Neuron (in vitro differentiated cells): ENCODE measurements around the gene RER1.
"Not testable (repeated sequence)": the region's sequence is repeated elsewhere in the genome, so short reads cannot be mapped to it uniquely, and the experiment has no call there.

Experiments
- H2AFZ ChIP-seq: one replicate; pipeline ENCODE4 v1.6.1; 2013; ENCODE audit warnings: low read depth, mild to moderate bottlenecking, inconsistent platforms, low read length, moderate library complexity
- H3K27me3 ChIP-seq: one replicate; pipeline ENCODE4 v1.6.1; 2013; ENCODE audit warnings: low read length; ENCODE audit not compliant: insufficient read depth
- H3K36me3 ChIP-seq: one replicate; pipeline ENCODE4 v1.6.1; 2013; ENCODE audit warnings: low read length; ENCODE audit not compliant: insufficient read depth
- H3K4me1 ChIP-seq: one replicate; pipeline ENCODE4 v1.6.1; 2013; ENCODE audit warnings: low read length; ENCODE audit not compliant: insufficient read depth
- H3K4me3 ChIP-seq: 2 replicates; pipeline ENCODE4 v1.5.1; 2013; ENCODE audit warnings: mild to moderate bottlenecking, low read length, moderate library complexity
- H3K9me3 ChIP-seq: one replicate; pipeline ENCODE4 v1.6.1; 2013; ENCODE audit warnings: low read length

The RER1 gene

DNA sequence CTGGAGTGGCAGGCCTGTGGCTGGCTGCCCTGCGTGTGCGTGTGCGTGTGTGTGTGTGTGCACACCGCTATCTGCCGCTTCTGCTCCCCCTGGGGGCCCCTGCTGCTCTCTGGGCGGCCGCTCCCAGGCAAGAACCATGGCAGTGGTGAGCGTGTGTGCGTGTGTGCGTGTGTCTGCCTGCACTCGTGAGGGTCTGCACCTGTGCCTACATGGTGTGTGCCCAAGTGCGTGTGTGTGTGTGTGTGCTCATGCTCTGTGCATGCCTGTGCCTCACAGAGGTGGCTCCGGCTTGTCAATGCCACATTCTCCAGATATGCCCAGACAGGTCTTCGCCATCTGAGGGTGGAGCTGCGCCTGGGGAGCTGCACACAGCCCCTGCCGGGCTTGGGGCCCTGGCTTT, 39.5 kb downstream of the RER1 start:
- H3K4me1 ChIP-seq = peaks cover 29% of the 10 kb centered on the region
- H3K9me3 ChIP-seq = no peaks in the 10 kb centered on the region
- H3K36me3 ChIP-seq = no peaks in the 10 kb centered on the region
- no peak overlapping the region for H3K4me3 ChIP-seq
- H3K27me3 ChIP-seq = peaks cover 34% of the 10 kb centered on the region
- H2AFZ ChIP-seq = no peak overlapping the region

DNA sequence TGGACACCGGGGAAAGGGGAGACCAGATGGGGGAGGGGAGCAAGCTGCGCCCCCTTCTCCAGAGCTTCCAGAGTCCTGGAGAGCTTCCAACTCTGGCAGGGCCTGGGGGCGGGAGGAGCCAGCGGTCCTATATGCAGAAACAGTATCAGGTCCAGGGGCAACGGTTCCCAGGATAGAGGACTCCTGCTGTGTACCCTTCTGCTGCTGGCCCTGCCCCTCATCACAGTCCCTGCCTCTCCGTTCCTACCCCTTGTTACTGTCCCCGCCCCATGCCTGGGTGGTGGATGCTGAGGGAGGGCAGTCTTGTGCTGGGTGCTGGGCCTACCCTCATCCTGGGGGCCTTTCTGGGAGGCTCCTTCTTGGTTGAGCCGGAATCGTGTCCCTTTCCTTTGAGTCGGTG, 39.9 kb downstream of the RER1 start:
- Histone ChIP-seq H3K36me3 (no peaks in the 10 kb centered on the region), H3K4me1 (peaks cover 27% of the 10 kb centered on the region), H3K27me3 (peaks cover 34% of the 10 kb centered on the region), H3K9me3 (no peaks in the 10 kb centered on the region), H3K4me3 (no peak overlapping the region), H2AFZ (no peak overlapping the region)

DNA sequence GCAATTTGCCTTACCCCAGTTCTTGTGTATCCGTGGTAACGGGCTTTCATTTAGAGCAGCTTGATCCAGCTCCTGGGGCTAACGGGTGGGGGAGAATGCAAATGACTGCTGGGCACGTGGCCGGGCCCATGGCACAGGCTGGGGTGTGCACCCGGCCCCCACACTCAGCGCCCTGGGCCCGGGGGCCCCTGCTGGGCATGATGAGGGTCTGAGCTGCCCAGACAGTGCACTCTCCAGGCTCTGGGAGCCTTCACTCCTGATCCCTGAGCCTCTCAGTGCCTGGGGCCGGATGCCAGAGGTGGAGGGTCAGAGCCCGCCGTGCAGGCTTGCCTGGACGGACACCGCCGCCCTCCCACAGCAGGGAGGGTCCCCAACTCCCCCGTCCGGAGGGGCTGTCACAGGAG, 40.8 kb downstream of the RER1 start:
- Histone ChIP-seq H2AFZ (no peak overlapping the region), H3K27me3 (peaks cover 32% of the 10 kb centered on the region), H3K4me1 (peaks cover 23% of the 10 kb centered on the region), H3K9me3 (no peaks in the 10 kb centered on the region), H3K36me3 (no peaks in the 10 kb centered on the region), H3K4me3 (no peak overlapping the region)

DNA sequence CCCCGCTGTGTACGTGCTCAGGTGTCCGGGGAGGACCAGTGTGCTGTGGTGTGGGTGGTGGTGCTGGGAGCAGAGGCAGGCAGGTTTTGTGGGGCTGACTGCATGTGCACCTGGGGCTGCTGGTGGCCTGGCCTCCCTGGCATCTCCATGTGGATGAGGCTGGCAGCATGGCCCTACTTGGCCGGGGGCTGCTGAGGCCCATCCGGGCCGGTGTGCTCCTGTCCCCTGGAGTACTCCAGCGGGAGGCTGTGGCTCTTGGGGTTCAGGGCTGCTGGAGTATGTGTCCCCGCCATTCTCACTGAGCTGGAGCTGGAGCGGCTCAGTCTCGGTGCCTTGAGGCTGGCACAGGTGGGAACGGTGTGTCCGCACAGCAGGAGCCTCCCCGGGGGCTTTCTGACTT, 41.6 kb downstream of the RER1 start:
- no peak overlapping the region for H3K4me3 ChIP-seq
- H3K27me3 ChIP-seq = peaks cover 32% of the 10 kb centered on the region
- peaks cover 23% of the 10 kb centered on the region for H3K4me1 ChIP-seq
- H3K36me3 ChIP-seq = no peaks in the 10 kb centered on the region
- H3K9me3 ChIP-seq = no peaks in the 10 kb centered on the region
- H2AFZ ChIP-seq = no peak overlapping the region

DNA sequence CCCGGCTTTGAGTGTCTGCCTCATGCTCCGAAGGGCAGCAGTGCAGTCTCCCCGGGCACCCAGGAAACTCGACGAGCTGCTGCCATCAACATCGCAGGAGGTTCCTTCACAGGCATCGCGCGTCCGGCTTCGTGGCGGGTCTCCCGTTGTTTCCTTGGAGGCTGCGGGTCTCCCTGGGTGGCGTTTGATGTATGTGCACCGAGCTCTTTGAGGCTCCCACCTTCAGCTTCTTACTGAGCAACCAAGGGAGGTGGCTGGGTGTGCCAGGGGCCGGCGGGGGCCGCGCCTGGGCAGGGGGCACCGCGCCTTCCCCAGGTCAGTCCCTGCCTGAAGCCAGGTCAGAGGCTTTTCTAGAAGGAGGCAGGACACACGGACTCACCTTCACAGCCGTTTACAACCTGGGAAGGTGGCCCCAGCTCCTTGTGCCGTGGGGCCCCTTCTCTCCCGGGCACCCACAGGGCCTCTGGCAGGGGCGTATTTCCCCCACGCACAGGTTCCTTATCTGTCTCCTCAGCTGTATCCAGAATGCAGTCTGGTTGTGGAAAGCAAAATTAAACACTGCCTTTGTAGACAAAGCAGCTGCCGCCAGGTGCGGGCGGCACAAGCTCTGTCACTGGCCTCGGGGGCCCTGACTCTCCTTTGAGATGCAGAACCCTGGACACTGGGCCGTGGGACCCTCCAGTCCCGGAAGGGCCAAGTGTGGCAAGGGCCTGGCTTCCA, 42.5 kb downstream of the RER1 start:
- Histone ChIP-seq H3K27me3 (peaks cover 36% of the 10 kb centered on the region), H2AFZ (no peak overlapping the region)

DNA sequence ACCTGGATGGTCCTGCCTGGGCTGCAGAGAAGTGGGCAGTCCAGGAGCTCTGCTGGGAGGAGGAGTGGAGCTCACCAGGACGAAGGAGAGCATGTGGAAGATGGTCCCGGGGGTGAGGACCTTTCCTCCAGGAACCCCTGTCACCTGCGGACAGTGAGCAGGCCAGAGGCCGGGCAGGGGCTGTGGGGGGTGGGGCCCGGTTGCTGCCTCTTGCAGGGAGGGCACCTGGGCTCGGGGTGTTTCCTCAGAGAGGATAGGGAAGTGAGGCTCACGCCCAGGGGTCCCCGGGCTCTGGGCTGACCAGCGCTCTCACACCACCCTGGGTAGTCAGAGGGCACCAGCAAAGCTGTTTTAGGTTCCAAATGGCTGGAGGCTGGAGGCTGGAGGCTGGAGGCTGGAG, 43.5 kb downstream of the RER1 start:
- Histone ChIP-seq H3K4me1 (peaks cover 23% of the 10 kb centered on the region), H3K36me3 (no peaks in the 10 kb centered on the region), H3K27me3 (peaks cover 36% of the 10 kb centered on the region), H2AFZ (no peak overlapping the region), H3K4me3 (no peak overlapping the region), H3K9me3 (no peaks in the 10 kb centered on the region)

More for the DNA sequence above, 42.5 kb downstream of the RER1 start:
- H3K4me1 ChIP-seq = peaks cover 23% of the 10 kb centered on the region
- H3K9me3 ChIP-seq = no peaks in the 10 kb centered on the region
- no peak overlapping the region for H3K4me3 ChIP-seq
- H3K36me3 ChIP-seq = no peaks in the 10 kb centered on the region

DNA sequence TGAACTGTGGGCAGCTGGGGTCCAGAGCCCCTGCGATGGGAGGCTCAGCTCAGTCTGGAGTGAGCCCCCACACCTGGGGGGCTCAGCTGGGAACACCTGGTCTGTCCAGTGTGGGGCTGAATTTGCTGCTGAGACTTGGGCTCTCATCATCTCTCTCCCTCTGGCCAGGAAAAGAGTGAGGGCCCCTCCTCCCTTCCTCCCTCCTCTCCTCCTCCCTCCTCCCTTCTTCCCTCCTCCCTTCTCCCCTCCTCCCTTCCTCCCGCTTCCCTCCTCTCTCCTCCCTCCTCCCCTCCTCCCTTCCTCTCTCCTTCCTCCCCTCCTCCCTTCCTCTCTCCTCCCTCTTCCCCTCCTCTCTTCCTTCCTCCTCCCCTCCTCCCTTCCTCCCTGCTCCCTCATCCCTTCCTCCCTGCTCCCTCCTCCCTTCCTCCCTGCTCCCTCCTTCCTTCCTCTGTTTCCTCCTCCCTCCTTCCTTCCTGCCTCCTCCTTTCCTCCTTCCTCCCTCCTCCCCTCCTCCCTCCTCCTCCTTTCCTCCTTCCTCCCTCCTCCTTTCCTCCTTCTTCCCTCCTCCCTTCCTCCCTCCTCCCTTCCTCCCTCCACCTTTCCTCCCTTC, 44.2 kb downstream of the RER1 start:
- H3K4me3 ChIP-seq = no peak overlapping the region
- peaks cover 39% of the 10 kb centered on the region for H3K27me3 ChIP-seq

DNA sequence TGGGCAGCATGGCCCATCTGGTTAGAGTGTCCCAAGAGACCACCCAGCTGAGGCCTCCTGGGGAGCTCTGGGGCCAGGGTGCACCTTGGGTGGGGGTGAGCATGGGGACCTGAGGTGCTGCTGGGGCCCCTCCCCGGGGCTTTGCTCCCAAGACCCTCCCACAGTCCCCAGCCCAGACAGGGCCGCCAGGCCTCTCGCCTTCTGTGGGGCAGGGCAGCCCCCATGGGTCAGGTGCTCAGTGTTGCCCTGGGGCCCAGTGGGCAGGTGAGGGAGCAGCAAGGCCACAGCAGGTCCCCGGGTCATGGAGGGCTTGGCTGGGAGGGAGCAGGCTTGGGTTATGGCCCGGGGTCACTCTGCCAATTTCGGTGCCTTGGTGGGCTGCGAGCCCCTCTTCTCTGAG, 45.2 kb downstream of the RER1 start:
- Histone ChIP-seq H2AFZ (no peak overlapping the region), H3K9me3 (no peaks in the 10 kb centered on the region), H3K4me1 (peaks cover 14% of the 10 kb centered on the region), H3K4me3 (no peak overlapping the region), H3K36me3 (no peaks in the 10 kb centered on the region), H3K27me3 (peaks cover 47% of the 10 kb centered on the region)

More for the DNA sequence above, 44.2 kb downstream of the RER1 start:
- Histone ChIP-seq H2AFZ (no peak overlapping the region), H3K4me1 (peaks cover 23% of the 10 kb centered on the region), H3K36me3 (no peaks in the 10 kb centered on the region), H3K9me3 (no peaks in the 10 kb centered on the region)

DNA sequence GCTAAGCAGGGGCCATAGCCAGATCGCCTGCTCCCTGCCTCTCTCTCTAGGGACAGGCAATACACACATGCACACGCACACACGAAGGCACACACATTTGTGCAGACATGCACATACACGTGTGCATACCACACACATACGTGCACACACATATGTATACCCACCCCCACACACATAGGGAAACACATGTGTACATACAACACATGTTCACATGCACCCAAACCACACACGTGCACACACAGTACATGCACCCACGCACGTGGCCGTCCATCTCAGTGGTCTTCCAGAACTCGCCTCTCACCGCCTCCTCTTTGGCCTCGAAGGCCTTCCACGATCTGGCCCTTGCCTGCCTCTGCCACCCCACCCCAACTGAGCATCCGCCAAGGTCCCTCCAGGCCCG, 46.0 kb downstream of the RER1 start:
- Histone ChIP-seq H3K27me3 (peaks cover 53% of the 10 kb centered on the region), H3K9me3 (no peaks in the 10 kb centered on the region), H3K4me1 (peaks cover 8% of the 10 kb centered on the region), H2AFZ (no peak overlapping the region), H3K4me3 (no peak overlapping the region), H3K36me3 (no peaks in the 10 kb centered on the region)

DNA sequence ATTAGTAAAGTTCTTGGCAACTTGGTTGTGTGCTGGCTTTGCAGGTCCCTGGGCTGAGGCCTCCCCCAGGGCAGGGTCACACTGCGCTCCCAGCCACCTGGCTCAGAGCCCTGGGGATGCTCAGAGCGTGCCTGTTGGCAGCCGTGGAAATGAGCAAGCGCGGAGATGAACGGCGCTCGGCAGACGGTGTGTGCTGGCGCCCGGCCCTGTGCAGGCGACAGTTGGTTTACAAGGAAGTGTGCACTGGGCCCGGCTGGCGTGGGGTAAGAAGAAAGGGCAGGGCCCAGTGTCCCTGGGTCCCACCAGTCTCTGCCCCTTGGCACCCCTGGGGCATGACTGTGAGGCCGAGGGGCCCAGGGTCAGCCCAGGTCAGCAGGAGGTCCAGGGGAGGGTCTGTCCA, 46.4 kb downstream of the RER1 start:
- H3K27me3 ChIP-seq = peaks cover 53% of the 10 kb centered on the region
- H3K4me3 ChIP-seq = no peak overlapping the region
- H3K36me3 ChIP-seq = no peaks in the 10 kb centered on the region

DNA sequence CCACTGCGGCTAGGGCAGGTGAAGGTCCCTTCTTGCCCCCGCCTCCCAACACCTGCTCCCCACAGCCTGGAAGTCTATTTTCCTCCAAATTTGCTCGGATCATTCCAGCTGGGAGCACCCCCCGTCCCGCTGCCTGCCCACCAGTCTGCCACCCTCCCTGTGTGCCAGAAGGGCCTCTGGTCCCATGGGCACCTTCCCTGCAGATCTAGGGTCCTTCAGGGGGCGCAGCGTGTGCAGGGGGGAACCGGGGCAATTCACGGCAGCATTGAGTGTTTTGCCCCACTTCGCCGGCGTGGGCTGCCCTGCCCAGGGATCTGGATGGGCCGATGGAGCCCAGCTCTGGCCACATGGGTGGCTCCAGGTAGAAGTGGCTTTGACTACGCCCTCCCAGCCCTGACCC, 47.0 kb downstream of the RER1 start:
- peaks cover 7% of the 10 kb centered on the region for H3K4me1 ChIP-seq
- H3K36me3 ChIP-seq = no peaks in the 10 kb centered on the region
- H3K27me3 ChIP-seq = peaks cover 53% of the 10 kb centered on the region
- H3K4me3 ChIP-seq = no peak overlapping the region
- H3K9me3 ChIP-seq = no peaks in the 10 kb centered on the region
- no peak overlapping the region for H2AFZ ChIP-seq

More for the DNA sequence above, 46.4 kb downstream of the RER1 start:
- Histone ChIP-seq H3K9me3 (no peaks in the 10 kb centered on the region), H2AFZ (no peak overlapping the region), H3K4me1 (peaks cover 8% of the 10 kb centered on the region)

DNA sequence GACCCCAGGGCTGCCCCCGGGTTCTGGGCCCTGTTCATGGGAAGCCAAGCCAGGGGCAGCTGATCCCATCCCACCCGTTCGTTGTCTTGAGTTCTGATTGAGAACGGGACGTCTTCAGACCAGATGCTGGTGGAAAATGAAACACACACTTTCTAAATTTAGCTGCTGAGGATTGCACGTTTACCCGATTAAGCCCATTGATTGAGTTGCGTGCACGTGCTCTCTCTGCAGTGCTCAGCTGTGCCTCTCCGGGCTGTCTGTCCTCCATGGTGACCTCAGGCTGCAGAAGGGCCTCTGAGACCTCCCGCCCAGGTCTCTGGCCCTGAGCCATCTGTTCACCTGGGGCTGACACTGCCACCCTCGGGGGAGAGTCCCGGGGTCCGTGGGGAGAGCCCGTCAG, 47.7 kb downstream of the RER1 start:
- H3K27me3 ChIP-seq = peaks cover 51% of the 10 kb centered on the region

DNA sequence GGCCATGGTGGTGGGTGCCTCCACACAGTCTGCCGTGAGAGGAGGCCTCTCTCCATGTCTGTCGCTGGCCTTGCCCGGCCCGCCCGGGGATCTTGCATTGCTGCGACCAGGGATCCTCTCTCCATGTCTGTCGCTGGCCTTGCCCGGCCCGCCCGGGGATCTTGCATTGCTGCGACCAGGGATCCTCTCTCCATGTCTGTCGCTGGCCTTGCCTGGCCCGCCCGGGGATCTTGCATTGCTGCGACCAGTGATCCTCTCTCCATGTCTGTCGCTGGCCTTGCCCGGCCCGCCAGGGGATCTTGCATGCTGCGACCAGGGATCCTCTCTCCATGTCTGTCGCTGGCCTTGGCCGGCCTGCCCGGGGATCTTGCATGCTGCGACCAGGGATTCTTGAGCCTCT, 48.7 kb downstream of the RER1 start:
- not testable (repeated sequence) for H3K4me1 ChIP-seq, H3K4me3 ChIP-seq, H3K9me3 ChIP-seq, H2AFZ ChIP-seq, H3K36me3 ChIP-seq
- peaks cover 52% of the 10 kb centered on the region for H3K27me3 ChIP-seq

More for the DNA sequence above, 47.7 kb downstream of the RER1 start:
- no peak overlapping the region for H3K4me3 ChIP-seq
- peaks cover 7% of the 10 kb centered on the region for H3K4me1 ChIP-seq
- H2AFZ ChIP-seq = no peak overlapping the region
- no peaks in the 10 kb centered on the region for H3K36me3 ChIP-seq
- H3K9me3 ChIP-seq = no peaks in the 10 kb centered on the region

DNA sequence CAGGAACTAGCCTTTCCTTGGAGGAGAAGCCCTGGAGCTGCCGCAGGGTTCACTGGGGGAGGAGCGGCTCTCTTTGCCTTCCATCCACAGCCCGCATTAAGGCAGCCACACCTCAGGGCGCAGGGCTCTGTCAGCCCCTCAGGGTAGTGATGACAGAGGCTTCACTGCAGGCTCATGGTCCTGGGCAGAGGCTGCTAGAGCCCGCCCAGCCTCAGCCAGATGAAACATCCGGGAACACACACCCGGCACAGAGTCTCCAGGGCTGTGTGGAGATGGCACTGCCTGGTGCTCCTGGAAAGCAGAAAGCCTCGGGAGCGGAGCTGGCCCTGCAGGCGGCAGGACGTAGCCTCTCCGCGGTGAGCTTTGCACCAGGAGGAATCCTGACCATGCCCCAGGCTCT, 50.1 kb downstream of the RER1 start:
- H3K4me1 ChIP-seq = peaks cover 20% of the 10 kb centered on the region
- no peaks in the 10 kb centered on the region for H3K9me3 ChIP-seq
- no peaks in the 10 kb centered on the region for H3K36me3 ChIP-seq
- peaks cover 48% of the 10 kb centered on the region for H3K27me3 ChIP-seq
- no peak overlapping the region for H2AFZ ChIP-seq
- no peak overlapping the region for H3K4me3 ChIP-seq
